ENCODE results near the gene PNMT. TPM values are rescaled to one million over a fixed set of nuclear protein-coding genes. Genes with fewer than 3 reads are reported as not detected.

Gene PNMT
- total RNA-seq, 2 experiments from 2014 or later, result not detected

- Histone ChIP-seq H3K4me3 (ENCODE audit: low read depth, low read length, poor library complexity, severe bottlenecking) (no peak overlapping the region), H3K4me1 (ENCODE audit: insufficient read depth, low read length, poor library complexity, severe bottlenecking) (peaks cover 4% of the 10 kb centered on the region), H3K9me2 (ENCODE audit: insufficient read depth, low read length) (no peaks in the 10 kb centered on the region), H3K36me3 (ENCODE audit: insufficient read depth, low read length) (no peaks in the 10 kb centered on the region), H3K9me3 (ENCODE audit: low read length) (no peaks in the 10 kb centered on the region), H3K27ac (ENCODE audit: low read depth, low read length, poor library complexity, severe bottlenecking) (no peak overlapping the region), H2AFZ (ENCODE audit: low read length) (no peak overlapping the region), H3K4me2 (ENCODE audit: low read length) (no peak overlapping the region), H4K20me1 (ENCODE audit: insufficient read depth, low read length) (no peaks in the 10 kb centered on the region), H3K79me2 (ENCODE audit: insufficient read depth, low read depth, low read length) (no peaks in the 10 kb centered on the region)
- no peak for TF ChIP-seq EZH2phosphoT487 (IDR thresholded peaks at IDR 0.05; ENCODE audit: borderline replicate concordance, low read depth, low read length)
- TF ChIP-seq, protein P1, sequence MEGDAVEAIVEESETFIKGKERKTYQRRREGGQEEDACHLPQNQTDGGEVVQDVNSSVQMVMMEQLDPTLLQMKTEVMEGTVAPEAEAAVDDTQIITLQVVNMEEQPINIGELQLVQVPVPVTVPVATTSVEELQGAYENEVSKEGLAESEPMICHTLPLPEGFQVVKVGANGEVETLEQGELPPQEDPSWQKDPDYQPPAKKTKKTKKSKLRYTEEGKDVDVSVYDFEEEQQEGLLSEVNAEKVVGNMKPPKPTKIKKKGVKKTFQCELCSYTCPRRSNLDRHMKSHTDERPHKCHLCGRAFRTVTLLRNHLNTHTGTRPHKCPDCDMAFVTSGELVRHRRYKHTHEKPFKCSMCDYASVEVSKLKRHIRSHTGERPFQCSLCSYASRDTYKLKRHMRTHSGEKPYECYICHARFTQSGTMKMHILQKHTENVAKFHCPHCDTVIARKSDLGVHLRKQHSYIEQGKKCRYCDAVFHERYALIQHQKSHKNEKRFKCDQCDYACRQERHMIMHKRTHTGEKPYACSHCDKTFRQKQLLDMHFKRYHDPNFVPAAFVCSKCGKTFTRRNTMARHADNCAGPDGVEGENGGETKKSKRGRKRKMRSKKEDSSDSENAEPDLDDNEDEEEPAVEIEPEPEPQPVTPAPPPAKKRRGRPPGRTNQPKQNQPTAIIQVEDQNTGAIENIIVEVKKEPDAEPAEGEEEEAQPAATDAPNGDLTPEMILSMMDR (conservative IDR thresholded peaks at IDR 0.05; ENCODE audit: low read length), result no peak
- ChIA-PET CTCF (ENCODE audit: unreplicated experiment) (no interaction called here), POLR2A (interaction anchor here (0.6 to 0.9 kb wide), 2 partner anchors 9 to 30 kb away, joined by 3 to 4 read pairs; no protein-coding TSS in a partner anchor)
- no peak for DNase-seq (ENCODE audit: low spot score)
- intact Hi-C loops (cut with micrococcal nuclease; ENCODE audit: unreplicated experiment), result no loop called here
- no TSS peak for BruUV-seq (replicated peaks)
These were observed 32.9 kb downstream of the PNMT start for GRCh38 chr17:39701012-39701783.

DNA sequence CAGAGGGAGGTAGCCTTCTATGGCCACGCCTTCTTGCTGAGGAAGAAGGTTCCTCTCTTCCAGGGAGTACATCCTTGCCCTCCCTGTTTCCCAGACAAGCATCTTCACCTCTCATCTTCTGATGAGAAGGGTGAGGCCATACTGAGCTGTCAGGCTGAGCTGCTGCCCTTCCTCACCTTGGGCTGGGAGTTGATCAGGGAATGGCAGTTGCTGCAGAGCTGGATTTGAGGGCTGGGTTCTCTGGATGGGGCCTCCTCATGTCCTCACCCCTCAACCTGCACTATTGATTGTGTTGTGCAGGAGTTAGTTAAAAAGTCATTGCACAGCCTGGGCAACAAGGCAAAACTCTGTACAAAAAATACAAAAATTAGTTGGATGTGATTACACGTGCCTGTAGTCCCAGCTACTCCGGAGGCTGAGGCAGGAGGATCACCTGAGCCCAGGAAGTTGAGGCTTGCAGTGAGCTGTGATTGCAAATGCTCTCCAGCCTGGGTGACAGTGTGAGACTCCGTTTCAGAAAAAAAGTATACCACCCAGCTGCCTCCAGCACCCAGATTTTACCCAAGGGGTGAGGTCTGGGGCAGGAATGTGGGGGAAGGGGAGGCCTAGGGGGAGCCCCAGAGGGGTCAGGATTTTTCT, 33.6 kb downstream of the PNMT start:
- Histone ChIP-seq H3K4me3 (ENCODE audit: low read depth, low read length, poor library complexity, severe bottlenecking) (no peak overlapping the region), H3K27ac (ENCODE audit: low read depth, low read length, poor library complexity, severe bottlenecking) (no peak overlapping the region), H2AFZ (ENCODE audit: low read length) (no peak overlapping the region), H3K9me2 (ENCODE audit: insufficient read depth, low read length) (no peaks in the 10 kb centered on the region), H3K9me3 (ENCODE audit: low read length) (no peaks in the 10 kb centered on the region), H3K4me1 (ENCODE audit: insufficient read depth, low read length, poor library complexity, severe bottlenecking) (peaks cover 4% of the 10 kb centered on the region), H3K36me3 (ENCODE audit: insufficient read depth, low read length) (no peaks in the 10 kb centered on the region), H3K4me2 (ENCODE audit: low read length) (no peak overlapping the region), H3K79me2 (ENCODE audit: insufficient read depth, low read depth, low read length) (no peaks in the 10 kb centered on the region), H4K20me1 (ENCODE audit: insufficient read depth, low read length) (no peaks in the 10 kb centered on the region)
- TF ChIP-seq EZH2phosphoT487 (IDR thresholded peaks at IDR 0.05; ENCODE audit: borderline replicate concordance, low read depth, low read length), result no peak
- TF ChIP-seq, protein P1 (conservative IDR thresholded peaks at IDR 0.05; ENCODE audit: low read length), result no peak
- intact Hi-C loops (cut with micrococcal nuclease; ENCODE audit: unreplicated experiment), result no loop called here
- ChIA-PET CTCF (ENCODE audit: unreplicated experiment) (no interaction called here), POLR2A (interaction anchor here (0.6 kb wide), 1 partner anchor 29 kb away, joined by 4 read pairs; no protein-coding TSS in a partner anchor)
- DNase-seq (ENCODE audit: low spot score), result no peak
- no TSS peak for BruUV-seq (replicated peaks)
